NCI-H146 (cell line): ENCODE results near the gene GPR17.

Source experiments
- DNase-seq: peaks from one replicate; lab custom pipeline; 2025; lab: John Stamatoyannopoulos, UW

Gene GPR17

DNA sequence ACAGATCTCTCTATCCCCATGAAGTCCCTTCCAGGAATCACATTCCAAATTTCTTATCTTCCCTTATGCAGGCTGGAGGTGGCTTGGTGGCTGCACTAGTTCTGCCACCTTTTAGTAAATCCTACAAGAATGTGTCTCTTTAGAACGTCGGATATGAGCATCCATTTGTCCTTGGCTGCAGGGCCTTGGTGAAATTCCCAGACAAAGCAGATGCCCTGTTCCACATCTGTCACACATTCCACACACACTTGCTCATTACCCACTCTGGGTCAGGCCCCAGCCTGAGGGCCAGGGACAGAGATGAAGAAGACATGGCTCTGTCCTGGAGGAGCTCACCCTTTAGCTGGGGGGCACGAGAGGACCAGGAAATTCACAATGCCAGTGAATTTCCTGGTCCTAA is 31.2 kb upstream of the GPR17 start:
- DNase-seq, result no peak

DNA sequence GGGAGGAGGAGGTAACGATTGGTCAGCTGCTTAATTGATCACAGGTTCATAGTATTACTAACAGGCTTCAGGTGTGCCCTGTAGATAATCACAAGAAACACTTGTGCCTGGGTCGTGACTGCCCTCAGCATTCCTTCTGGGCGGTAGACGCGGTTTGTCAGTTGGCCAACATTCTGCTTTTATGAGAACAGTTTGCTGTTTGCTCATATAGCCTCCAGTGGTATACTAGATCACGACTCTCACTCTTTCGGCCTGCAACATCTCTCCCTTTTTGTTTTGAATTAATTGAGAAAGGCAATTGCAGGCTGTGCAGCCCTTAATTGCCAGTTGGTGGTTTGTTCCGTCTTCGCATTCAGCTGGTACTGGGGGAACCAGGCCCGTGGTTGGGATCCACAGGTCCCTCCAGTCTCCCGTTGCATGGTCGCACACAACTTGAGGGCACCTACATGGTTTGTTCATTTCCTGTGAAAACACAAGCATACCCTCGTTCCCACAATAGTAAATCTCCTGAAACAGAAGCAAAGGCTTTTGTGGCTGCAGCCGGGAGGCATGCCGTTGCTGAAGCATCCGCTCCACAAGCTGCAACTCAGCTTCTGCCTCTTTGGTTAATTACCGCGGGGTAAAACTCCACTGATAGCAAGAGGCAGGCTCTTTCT is 30.3 kb upstream of the GPR17 start:
- no peak for DNase-seq

DNA sequence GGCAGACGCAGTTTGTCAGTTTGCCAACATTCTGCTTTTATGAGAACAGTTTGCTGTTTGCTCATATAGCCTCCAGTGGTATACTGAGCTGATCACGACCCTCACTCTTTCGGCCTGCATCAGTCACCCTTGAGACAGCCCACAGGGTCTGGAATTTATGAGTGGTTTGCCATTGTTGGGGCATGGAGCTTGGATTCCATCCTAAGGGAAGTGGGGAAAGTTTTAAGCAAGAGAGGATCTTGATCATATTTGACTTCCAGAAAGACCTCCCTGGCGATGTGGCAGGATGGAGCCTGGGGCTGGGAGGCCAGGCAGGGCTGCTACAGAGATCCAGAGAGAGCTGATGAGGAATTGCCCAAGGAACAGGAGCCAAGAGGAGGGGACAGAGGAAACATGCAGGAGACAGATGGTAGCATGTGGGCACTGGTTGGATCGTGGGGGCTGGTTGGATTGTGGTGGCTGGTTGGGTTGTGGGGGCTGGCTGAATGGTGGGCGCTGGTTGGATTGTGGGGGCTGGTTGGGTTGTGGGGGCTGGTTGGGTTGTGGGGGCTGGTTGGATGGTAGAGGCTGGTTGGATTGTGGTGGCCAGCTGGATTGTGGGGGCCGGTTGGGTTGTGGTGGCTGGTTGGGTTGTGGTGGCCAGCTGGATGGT is 27.3 kb upstream of the GPR17 start:
- no peak for DNase-seq

DNA sequence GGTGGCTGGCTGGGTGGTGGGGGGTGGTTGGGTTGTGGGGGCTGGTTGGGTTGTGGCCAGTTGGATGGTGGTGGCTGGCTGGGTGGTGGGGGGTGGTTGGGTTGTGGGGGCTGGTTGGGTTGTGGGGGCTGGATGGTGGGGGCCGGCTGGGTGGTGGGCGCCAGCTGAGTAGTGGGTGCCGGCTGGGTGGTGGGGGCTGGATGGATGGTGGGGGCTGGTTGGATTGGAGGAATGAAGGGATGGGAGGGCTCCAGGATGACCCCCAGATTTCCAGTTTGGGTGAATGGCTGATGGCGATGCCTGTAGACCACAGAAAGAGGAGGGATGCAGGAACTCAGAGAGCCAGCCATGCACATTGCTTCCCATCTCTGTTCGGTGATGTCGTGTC is 26.8 kb upstream of the GPR17 start:
- DNase-seq, result no peak

DNA sequence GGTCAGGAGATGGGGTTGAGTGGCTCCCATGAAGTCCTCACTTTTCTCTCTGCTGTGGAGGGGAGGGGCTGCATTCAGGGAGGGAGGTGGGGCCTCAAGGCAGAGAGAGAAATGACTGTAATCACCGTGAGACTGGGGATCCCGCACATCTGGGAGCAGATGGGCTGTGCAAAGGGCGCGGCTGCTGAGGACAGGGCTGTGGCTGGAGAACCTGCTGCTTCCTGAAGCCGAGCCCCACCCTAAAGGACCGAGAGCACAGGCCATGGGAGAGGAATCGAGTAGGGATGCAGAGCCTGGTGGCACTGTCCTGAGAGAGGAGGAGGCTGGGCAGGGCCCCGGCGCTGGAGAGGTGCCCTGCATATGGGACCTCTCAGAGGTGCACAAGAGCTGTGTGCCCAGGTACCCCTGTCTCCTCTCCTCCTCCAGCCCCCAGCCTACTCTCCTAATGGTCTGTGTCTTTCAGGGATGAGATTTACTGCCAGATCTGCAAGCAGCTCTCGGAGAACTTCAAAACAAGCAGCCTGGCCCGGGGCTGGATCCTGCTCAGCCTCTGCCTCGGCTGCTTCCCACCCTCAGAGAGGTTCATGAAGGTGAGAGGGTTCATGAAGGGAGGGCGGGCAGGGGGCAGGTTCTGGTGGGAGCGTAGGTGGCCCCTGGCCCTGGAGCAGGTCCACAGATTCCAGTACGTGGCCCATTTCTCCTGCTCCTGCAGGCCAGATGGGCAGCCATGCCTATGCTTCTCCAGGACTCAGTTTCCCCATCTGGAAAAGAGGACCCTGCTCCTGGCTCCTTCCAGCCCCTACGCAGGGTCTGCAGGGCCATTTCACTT is 25.9 kb upstream of the GPR17 start:
- no peak for DNase-seq

DNA sequence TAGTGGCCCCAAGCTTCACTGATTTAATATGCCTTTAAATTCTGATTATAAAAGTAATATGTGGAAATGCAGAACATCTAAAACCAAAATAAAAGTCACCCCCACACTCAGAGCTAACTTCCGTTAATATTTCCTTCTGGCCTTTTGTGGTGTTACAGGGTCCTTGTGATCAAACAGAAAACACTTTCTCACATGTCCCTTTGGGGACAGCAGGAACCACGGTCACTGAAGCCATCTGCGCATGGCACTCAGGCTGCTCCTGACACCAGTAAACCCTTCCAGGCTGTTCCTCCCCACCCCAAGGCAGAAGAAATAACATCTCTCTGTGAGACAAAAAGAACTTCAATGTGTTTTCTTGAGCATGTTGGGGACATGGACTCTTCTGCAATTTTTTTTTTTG is 25.1 kb upstream of the GPR17 start:
- DNase-seq, result no peak

DNA sequence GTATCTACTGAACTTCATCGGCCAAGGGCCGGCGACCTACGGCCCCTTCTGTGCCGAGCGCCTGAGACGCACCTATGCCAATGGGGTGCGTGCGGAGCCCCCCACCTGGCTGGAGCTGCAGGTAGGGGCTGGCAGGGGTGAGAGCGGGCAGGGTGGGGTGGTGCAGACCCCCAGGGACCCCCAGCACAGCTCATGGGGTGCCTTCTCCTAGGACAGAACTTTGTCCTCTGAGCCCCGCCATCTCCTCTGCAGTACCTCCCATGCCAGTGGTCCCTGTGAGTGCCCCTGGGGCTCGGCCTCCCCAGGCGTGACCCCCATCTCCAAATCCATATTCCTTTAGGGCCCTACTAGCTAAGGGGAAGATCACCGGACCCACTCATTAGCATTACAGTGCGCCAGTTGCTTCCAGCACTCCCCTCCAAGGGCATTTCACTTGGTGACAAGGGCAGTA is 23.9 kb upstream of the GPR17 start:
- DNase-seq, result no peak

DNA sequence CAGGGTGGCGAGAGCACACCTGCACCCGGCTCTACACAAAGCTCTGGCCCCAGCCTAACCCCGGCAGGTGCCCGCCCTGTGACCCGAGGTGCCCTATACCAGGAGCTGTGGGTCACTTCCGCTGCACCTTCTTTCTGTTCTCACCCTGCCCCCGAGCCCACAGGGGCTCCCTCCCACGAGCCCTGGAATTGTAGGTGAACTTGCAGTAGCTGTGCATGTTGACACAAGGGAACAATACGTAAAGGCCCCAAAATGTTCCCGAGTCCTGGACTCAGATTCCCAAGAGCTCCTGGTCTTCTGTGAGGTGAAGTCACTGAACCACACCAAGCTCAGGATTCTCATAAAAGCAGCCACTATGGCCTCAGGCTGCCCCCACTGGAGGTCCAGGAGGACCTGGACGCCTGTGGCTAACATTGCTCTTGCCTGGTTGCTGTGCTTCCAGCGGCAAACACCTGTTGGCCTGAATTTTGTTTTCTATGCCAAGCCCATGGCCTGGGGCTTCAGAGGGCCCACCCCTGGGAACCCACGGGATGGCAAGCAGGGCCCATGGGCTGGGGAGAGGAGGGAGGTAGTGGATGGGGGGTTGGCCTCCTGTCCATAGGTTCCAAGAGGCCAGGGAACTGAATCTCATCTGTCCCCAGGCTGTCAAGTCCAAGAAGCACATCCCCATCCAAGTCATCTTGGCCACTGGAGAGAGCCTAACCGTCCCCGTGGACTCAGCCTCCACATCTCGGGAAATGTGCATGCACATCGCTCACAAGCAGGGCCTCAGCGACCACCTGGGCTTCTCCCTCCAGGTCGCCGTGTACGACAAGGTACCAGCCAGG is 23.2 kb upstream of the GPR17 start:
- no peak for DNase-seq

DNA sequence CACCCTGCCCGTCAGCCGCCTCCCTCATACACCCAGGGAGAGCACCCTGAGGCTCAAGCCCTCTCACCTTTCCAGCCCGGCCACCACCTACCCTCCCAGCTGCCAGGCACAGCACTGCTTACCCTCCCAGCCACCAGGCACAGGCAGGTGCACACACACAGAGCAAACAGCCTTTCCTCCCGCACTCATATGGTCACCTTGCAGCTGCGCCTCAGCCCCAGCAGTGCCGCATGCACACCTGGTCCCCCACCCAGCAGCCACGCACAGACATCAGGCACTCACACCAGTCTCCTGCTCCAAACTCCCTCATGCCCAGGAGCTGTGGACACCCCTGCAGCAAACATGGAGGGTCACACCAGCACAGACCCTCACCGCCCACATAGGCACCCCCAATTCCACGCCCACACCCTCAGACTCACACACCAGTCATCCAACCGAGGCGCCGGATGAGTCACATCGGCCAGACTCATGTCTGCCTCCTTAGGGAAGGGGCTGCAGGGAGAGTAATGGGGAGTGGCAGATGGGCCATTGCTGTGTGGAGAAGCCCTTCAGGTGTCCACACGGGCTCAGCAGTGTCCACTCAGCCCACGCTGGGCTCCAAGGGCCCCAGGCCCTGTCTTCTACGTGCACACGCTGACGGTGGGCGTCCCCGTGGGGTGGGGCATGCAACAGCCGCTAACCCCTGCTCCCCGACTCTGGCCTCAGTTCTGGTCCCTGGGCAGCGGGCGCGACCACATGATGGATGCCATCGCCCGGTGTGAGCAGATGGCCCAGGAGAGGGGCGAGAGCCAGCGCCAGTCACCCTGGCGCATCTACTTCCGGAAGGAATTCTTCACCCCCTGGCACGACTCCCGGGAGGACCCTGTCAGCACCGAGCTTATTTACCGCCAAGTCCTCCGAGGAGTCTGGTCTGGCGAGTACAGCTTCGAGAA is 22.3 kb upstream of the GPR17 start:
- peak; percentile 87 for DNase-seq

DNA sequence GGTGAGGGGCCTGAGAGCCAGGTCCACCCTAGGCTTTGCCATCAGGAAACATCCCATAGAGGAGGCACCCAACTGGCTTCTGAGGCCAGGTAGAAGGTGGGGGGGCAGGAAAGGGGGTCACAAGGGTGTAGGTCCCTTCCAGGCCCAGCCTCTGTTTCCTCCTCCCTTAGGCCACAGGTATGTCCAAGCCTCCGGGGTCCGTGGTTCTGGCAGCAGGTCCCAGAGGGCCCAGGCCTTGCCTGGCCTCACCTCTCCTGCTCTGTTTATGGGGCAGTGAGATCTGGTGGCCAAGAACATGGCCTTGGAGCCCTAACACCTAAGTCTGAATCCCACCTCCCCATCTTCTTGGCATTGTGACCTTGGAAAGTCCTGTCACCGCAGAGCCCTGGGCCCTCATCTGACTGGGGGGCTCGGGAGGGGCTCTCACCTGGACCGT is 21.6 kb upstream of the GPR17 start:
- no peak for DNase-seq

DNA sequence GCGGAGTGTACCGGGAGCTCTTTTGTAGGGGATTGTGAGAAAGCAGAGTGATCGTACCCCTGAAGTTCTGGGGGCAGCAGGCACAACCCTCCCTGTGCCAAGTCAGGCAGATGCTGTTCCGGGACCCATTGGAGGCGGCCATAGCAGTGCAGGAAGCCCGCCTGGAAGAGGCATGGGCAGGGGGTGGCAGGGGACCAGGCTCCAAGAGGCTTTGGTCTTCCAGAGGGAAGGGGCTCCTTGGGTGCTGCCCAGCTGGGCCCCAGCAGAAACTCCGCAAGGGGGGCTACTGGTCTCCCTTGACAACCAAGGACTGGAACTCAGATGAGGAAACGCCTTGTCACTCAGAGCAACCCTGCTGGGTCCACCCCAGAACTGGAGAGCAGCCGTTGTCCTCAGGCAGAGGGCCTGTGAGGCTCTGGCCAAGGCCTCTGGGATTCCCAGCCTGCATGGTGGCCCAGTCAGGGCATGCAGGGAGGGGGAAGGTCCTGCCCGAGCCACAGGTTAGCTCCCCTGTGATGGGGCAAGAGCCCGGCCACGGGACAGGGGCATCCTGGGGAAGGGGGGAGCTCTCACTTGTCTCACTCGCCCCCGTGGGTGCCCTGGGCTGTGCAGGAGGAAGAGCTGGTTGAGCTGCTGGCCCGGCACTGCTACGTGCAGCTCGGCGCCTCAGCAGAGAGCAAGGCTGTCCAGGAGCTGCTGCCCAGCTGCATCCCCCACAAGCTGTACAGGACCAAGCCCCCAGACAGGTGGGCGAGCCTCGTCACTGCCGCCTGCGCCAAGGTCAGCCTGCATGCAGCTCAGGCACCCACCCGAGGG is 21.0 kb upstream of the GPR17 start:
- DNase-seq, result no peak

DNA sequence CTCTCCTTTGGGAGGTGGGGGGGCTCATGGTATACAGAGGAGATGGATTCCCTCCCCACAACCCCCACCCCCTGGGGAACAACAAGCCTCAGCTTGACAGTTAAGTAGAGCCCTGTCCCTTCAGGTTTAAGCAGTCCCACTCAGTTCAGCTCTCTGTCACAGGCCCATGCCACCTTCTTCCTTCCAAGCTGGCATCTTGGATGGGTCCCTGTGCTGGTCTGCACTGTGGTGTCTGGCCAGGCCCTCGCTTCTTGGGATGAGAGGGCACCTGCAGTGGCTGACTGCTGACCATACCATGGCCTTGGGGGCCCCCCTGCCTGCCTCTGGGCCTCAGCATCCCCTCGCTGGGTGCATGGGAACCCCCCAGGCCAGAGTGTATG is 20.4 kb upstream of the GPR17 start:
- no peak for DNase-seq

DNA sequence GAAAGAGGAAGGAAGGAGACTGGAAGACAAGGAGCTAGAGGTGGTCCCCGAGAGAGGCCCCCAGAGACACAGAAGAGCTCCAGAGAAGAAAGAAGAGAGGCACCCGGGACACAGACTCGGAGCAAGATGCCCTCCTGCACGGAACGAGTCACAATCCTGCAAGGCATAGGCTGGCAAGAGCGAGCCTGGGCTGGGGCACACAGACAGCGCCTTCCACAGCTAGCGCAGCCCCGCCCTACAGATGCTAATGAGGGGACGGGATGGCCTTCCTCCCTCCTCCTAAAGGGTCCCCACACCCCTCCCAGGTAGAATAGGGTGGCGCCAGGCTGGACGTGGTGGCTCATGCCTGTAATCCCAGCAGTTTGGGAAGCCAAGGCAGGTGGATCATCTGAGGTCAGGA is 19.8 kb upstream of the GPR17 start:
- no peak for DNase-seq

DNA sequence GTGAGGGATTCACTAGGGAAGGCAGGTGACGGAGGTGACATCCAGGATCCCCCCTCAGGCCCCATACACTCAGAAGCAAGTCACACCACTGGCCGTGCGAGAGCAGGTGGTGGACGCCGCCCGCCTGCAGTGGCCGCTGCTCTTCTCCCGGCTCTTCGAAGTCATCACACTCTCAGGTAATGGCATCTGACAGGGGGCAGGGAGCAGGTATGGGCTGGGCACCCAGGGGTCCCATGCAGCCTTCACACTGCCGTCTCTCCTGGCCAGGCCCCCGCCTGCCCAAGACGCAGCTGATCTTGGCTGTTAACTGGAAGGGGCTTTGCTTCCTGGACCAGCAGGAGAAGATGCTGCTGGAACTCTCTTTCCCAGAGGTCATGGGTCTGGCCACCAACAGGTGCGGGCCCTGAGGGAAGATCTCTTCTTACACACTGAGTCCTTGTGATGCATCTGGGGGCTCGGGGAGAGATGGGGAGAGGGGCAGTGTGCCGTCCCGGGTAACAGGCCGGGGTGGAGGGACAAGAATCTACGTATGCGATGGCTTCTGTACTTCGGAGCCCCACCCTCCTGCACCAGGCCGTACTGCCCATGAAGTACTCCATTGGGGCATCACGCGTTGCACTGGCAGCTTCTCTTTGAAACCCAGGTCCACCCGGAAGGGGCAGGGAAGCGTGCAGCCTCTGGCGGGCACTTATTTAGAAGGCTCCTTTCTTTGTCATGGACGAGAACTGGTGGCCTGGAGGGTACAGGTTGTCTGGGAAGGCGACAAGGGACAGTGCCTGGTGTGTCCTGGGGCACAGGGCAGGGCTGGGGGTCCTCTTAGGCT is 18.8 kb upstream of the GPR17 start:
- DNase-seq, result no peak

DNA sequence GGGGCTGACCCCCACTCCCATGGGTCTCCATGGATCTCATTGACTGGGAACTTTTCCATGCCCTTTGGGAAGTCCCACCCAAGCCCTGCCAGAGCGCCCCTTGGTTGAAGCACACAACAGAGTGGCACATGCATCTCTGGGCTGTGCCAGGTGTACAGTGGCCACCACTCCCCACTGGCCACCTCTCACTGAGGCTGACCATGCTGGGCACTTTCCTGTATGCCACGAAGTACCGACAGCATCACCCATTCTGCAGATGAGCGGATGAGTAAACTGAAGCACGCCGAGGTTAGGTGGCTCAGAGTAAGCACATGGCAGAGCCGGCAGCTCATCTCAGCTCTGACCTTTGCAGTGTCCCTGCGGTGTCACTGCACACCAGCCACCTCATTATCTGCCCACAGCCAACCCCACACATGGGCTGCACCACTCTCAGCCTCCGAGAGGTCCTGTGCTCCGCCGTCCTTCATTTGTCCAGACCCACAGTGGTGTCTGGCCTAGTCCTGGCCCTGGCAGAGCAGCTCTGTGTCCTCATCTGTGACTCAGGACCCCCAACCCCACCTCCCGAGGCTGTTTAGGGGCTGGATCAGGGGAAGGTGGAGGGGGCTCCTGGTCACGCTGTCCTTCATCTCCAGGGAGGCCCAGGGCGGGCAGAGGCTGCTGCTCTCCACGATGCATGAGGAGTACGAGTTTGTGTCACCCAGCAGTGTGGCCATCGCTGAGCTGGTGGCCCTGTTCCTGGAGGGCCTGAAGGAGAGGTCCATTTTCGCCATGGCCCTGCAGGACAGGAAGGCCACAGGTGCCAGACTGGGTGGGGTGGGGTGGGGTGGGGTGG is 18.0 kb upstream of the GPR17 start:
- DNase-seq, result no peak

DNA sequence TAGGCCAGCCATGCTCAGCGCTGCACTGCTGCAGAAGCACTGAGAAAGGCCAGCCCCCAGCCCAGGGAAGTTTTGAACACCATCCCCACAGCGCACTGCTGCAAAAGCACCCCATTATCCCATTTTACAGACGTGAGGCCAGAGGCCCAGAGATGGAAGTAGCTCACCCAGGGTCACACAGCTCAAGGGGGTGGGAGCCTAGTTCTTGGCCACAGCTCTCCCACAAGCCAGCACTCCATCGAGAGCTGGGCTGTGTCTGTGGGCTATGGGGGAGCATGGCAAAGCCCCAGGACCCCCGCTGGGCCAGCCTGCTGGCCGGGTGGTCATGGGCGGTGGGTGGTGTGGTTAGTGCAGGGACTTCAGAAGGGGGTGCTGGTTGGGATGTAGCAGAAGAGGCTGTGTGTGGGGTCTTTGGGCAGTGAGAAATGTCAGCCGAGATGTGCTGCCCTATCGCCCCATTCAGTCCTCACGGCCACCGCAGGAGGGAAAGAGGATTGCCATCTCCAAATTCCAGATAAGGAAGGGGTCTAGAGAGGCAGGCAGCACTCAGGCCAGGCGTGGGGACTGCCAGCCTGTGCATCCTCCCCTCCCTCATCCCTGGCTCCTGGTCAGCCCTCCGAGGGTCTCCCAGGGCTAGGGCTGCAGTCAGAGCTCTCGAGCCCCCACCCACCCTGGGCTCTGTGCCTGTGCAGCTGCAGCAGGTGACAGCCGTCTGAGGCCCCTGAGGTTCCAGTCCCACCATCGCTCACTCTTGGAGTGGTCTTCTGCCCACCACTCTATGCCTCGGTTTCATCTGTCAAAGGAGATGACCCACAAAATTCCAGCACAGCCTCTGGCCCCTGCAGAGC is 17.0 kb upstream of the GPR17 start:
- DNase-seq, result no peak

DNA sequence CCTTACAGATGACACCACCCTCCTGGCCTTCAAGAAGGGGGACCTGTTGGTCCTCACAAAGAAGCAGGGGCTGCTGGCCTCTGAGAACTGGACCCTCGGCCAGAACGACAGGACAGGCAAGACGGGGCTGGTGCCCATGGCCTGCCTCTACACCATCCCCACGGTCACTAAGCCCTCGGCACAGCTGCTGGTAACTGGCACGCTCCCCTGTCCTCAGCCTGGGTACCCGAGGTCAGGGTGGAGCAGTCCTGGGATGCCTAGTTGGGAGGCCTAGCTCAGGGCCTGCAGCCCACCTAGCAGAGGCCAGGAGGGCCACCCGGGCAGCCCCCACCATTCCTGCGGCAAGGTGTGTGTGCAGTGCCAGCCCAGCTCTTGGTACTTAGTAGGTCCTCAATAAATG is 16.3 kb upstream of the GPR17 start:
- no peak for DNase-seq
